Skeletal muscle cell (primary cell): ENCODE results near the gene STAMBPL1.
A peak's percentile ranks its signal among the peaks of the same experiment; 100 is the strongest.

Experiments
- DNase-seq: peaks from one replicate; pipeline ENCODE4 v3.0.0-alpha.2; 2010; ENCODE audit warnings: low read depth
- H3K4me3 ChIP-seq: 2 replicates; pipeline ENCODE4 v1.5.1; 2011; ENCODE audit warnings: low read depth, mild to moderate bottlenecking, control low read depth, low read length, moderate library complexity

The STAMBPL1 gene

DNA sequence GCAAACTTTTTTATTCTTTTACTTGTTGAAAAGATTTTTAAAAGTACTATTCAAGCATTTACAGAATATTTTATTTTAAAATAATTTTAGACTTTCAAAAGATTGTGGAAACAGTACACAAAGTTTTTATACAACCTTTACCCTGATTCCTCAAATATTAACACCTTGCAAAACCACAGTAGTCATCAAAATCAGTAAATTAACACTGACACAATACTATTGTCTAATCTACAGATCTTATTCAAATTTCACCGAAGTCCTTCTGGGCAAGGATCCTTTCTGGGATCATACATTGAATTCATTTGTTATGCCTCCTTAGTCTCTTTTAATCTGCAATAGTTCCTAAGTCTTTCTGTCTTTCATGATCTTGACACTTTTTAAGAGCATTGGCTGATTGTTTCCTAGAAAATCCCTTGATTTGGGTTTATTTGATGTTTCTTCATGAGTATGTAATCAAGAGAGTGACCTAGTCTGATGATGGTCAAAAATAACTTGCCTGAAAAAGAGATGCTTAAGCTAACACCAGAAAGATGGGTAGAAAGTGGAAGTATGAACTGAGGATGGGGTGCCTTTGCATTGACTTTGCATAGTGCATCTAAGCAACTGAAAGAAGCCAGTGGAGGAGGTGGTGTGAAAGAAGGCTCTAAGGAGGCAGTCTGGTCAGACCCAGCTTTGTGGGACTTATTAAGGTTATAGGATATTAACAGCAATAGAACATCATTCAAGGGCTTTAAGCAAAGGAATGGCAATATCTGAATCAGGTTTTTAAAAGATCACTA lies 9.7 kb downstream of the STAMBPL1 start:
- no peak for DNase-seq
- no peak overlapping the region for H3K4me3 ChIP-seq

DNA sequence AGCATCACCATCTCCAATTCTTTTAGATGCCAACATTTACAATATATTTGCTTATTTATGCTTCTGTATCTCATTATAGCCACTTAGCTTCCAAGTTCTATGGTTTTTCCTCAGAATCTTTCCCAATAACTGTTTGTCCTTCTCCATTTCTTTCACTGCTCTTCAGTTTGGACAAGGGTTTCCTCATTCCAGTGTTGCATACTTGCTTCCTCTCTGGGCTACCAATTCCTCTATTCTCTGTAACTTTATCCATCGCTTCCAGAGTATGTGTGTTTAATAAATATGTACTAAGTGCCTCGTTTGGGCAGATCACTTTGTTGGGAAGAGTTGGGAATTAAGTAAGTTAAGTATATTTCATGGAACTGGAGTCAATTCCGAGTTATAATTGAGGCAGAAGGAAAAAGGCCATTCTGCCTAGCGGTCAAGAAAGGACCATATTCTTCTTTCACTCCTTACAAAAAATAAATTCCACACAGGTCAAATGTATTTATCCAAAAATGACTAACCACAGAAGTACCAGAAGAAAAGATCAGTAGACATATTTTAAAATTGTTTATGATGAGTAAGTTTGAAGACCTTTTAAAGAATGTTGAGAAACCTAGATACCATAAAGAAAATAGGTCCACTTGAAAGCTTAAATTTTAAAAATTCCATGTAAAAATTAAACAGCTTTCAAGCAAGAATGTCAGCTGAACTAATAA lies 10.8 kb downstream of the STAMBPL1 start:
- DNase-seq, result no peak
- no peak overlapping the region for H3K4me3 ChIP-seq

DNA sequence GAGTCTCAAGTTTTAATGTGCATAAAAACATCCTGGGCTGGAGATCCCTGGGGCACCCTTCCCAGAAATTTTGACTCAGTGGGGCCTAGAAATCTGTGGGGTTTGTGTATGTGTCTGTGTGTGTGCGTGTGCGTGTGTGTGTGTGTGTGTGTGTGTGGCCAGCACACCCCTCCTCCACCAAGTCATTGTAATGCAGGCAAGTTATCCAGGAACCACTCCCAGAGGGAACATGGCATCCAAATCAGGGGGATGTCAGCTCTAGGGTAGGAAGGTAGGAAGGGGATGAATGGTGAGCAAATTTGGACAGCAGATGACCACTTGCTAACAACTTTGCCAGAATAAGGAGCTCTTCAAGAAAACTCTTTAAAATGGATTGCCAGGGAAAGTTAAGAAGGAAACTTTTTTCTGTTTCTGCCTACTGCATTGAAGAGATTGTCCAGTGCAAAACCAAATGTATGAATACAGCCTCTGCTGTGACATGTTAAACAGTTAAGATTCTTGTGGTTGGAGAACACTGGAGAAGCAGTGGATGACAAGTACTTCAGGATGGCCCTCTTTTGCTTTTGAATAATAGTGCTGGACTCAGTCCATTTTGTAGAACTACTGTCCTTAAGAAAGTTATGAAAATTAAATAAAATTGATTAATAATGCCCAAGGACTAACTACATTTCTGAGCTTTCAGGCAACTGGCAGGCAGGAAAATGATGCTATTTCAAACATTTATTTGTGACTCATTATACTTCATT lies 12.3 kb downstream of the STAMBPL1 start:
- no peak for DNase-seq
- H3K4me3 ChIP-seq, result no peak overlapping the region

DNA sequence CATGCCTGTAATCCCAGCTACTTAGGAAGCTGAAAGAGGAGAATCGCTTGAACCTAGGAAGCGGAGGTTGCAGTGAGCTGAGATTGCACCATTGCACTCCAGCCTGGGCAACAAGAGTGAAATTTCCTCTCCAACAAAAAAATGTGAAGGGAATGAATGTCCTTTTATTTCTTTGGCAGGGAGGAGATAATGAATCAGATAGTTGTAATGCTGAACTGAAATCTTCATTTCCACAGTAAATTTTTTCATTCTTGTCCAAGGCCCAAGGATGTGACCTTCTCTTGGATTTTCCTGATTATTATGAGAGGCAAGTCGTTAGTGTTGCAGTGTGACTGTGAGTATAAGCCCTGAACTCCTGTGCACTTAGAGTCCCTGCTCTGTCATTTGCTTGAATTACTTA lies 13.6 kb downstream of the STAMBPL1 start:
- no peak for DNase-seq
- H3K4me3 ChIP-seq, result no peak overlapping the region

DNA sequence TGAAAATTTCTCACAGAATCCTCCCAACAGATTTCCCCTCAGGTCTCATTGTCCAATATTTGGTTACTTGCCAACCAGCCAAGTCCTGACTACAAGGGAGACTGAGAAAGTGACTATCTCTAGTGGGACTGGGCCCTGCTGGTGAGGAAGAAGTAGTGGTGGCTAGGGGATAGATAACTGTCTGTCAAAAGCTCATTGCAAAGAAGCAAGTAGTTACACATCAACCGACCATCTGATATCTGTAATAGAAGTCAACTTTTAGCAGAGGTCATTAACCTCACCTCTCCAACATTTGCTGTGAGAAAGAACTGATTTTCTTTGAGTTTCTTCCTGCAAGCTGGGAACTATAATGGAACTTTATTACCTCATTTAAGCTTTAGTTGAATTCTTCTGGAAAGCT lies 15.2 kb downstream of the STAMBPL1 start:
- H3K4me3 ChIP-seq, result no peak overlapping the region
- DNase-seq, result no peak

DNA sequence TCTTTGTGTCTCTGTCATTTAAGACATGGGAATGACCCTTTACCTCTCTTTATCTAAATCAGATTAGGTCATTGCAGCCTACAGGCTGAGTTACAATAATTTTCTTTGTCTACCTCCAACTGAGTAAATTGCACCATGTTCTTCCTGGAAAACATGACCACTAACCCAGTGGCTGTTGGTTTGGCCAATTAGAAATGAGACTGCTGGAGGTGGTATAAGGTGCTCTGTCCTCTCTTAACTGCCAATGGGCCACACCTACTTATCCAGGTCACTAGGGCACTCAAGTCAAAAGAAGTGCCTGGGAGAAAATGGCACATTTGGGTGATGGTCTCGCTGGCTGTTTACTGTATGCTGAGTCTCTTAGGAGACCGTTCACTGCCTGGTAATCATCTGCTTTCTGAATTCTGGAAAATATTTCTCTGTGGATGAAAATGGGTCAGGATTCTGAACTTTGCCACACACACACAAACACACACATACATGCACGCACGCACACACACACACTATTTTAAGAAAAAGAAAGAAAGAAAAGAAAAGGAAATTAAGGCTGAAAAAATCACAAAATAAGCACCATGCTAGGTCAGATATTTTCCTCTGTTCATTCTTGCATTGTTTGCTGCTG lies 16.4 kb downstream of the STAMBPL1 start:
- H3K4me3 ChIP-seq, result no peak overlapping the region
- no peak for DNase-seq

DNA sequence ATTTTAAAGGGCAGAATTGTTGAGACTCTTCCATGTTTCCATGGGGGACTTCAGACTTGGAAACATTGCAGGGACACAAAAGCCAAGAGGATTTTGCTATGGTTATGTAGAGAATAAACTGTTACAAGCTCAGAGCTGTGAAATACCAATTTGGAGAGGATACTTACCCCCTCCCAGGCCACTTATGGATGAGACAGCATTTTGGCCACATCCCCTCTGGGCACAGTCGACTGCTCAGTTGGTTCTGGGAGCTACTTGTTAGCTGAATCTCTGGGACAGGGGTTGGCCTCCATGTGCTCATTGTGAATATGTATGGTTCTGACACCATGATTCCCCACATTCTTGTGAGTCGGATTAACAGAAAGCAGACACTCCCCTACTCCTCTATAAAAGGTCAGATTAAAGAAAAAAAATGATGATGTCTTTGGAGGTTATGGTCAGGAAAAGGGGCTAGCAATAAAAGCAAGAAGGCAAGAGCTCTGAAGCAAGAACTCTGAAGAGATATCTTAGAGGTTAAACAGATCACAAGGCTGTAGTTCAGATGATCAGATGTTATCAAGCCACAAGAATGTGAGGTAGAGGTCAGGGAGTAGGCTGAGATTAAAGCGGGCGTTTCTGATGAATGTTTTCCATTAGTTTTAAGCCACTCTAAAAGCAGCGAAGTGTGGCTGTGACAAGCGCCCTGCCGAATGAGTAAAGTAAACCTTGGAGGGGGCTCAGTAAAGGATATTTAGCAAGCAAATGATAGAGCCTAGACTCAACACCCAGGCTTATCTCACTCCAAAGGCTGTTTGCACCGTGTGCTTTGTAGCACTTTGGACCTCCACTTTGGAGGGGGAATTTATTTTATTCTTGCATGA lies 17.2 kb downstream of the STAMBPL1 start:
- no peak overlapping the region for H3K4me3 ChIP-seq

DNA sequence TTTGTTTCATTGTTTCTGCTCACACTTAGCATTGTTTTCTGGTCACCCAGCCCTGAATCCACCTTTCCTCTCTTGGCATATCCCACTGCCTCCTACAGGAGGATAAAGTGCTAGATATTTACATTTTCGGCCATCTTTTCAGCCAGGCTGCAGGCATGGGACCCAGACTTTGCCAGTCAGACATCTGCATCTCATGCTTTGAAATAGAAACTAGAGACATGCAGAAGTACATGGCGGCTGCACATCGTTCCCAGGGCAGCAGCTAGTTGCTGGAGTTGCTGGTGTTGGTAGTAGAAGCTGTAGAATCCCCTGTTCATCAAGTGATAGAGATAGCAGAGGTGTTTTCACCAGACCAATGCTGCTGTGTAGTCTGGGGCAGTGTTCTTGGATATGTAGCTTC lies 18.7 kb downstream of the STAMBPL1 start:
- no peak for DNase-seq
- no peak overlapping the region for H3K4me3 ChIP-seq

More for the DNA sequence above, 17.2 kb downstream of the STAMBPL1 start:
- DNase-seq, result no peak

DNA sequence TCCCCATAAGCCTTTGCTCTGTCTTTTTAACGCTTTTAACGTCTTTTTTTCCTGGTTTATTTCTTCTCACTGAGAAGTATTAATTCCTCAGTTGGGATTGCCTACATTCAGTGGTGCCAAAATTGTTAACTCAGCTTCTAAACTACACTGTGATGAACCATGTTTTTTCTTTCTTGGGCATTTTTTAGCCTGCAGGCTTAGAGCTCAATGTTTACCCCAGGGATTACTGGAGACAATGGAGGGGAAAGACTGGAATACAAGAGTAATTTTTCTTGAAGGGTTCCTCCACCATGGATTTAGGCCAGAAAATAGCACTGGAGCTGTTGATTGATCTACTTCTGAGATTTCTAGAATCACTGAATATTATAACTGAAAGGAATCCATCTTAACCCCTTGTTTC lies 19.8 kb downstream of the STAMBPL1 start:
- DNase-seq, result no peak
- H3K4me3 ChIP-seq, result no peak overlapping the region

DNA sequence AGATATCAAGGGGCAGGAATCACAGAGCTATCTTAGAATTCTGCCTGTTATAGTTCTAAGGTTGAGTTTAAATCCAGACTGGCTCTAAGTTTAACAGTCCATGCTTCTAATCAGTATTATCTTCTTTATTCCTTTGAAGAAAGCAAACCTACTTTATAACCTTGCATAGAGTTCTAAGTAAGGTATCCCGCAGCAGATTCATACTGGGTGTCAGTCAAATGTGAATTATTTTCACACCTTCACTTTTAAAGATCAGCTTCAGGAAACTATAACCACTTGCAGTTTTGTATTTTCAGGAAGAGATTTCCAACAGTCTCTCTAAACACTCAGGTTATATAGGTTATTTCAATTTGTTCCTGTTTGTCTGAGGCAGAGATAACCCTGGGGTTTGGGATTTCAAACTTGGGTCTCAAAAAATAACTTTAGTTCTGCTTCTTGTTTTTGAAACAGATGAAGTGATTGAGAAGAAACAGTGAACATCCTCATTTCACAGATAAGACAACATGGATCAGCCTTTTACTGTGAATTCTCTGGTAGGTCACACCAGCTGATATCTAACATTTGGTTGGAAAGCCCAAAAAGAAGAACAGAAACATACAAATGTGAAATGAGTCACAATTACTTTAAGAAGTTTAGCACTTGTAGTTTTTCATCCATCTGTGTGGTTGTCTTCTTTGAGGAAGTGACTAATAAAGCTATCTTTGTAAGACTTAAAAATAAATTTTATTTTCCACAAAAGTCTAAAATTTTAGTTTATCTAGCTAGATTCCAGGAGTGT lies 21.4 kb downstream of the STAMBPL1 start:
- no peak overlapping the region for H3K4me3 ChIP-seq
- no peak for DNase-seq

DNA sequence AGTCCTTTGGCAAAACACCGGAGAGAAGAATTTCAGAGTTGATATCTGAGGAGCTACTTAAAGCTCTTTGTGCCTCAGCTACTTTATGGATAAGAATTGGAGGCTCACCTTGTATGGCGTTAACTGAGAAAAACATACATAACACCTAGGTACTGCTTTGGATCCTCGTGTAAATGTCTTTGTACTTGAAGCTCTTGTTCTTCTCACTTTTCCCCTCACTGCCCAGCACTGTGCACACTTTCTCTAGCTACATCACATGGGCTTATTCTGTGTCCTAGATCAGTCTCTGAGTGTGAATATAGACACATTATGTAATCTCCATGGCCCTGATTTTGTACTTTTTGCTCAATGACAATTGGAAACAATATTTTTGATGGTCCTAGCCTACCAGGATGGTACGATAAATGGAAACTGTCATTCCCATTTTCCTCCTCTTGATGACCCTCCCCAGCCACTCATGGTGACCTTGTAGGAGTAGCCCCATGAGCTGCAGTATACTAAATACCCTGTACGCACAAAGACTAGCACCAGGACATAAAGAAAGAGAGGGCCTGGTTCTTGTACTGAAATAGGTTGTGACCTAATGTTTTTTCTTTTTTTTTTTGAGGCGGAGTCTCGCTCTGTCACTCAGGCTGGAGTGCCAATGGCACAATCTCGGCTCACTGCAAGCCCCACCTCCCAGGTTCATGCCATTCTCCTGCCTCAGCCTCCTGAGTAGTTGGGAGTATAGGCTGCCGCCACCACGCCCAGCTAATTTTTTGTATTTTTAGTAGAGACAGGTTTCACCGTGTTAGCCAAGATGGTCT lies 22.1 kb downstream of the STAMBPL1 start:
- no peak overlapping the region for H3K4me3 ChIP-seq
- DNase-seq, result no peak

DNA sequence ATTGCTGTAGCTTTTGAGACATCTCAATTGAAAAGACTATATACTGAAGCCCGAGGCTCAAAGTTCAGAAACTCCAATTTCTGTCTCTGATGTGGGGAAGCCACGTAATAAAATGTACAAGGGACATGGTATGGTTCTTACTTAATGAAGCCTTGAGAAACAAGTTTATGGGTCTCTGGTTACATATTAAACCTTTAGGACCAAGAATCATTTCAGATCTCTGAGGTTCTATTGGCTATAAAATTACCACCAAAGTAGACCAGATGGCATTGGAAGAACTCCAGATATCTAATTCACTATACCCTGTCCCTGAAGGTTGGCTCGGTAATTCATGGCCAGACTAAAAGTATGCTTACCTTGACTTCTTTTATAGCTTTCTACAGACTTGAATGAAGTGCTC lies 23.7 kb downstream of the STAMBPL1 start:
- H3K4me3 ChIP-seq, result no peak overlapping the region
- no peak for DNase-seq

DNA sequence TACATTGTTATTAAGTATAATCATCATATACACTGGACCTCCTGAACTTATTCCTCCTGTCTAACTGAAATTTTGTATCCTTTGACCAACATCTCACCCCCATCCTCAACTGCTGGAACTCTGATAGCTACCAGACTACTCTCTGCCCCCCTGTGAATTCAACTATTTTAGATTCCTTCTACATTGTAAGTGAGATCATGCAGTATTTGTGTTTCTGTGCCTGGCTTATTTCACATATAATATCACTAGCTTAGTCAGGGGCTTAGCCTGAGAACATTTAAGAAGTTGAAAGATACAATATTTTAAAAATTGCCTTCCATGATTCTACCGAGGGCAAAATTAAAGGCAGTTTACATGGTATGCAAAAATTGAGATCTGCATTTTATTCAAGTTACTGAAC lies 26.9 kb downstream of the STAMBPL1 start:
- H3K4me3 ChIP-seq, result no peak overlapping the region
- no peak for DNase-seq

DNA sequence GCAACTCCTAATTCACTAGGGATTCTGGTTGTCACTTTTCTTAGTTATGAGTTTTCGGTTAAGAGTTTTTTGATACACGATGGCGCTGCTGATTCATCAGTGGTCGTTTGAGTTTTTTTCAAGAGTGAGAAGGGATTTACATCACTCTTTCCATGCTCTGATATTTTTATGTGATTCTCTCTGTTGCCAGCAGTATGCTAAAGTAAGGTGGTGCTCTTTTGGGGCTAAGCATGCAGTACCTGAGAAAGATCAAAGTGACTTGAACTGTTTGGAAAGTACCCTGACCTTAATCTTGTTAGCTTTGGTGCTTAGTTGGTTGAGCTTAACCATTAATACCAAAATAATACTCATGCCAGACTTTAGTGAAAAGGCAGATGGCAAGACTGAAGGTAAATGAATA lies 28.1 kb downstream of the STAMBPL1 start:
- DNase-seq, result no peak
- no peak overlapping the region for H3K4me3 ChIP-seq

DNA sequence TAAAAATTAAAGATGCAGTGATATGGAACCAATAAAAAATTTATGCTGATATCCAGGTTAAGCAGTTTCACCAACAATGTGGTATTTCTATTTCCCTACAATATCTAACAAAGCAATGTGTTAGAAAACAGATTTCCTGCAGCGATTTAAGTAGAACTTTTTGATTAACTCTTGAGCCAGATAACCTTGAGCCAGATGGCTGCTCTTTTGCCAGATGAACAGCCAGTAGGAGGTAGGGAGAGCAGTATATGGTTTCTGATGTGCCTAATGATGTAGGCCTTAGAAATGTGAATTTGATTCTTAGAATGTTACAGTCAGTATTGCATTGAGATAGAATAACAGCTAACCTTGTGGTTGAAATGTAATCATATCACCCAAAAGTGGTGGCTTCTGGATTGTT lies 31.1 kb downstream of the STAMBPL1 start:
- no peak for DNase-seq

DNA sequence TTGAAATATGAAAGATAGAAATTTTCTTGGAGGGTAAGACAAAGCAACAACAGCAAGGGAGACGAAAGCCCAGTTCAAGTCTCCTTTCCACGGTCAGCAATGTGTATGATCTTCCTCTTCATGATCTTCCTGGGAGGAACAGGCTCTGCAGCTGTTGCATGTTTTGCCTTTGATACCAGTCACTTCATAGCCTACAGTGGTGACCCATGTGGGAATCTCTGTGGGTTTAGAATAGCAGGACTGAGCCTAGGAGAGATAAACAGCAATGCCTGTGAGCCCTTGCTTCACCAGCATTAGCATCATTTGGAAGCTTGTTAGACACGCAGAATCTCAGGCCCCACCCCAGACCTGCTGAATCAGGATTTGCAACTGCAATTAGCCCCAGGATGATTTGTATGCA lies 31.8 kb downstream of the STAMBPL1 start:
- no peak overlapping the region for H3K4me3 ChIP-seq
- no peak for DNase-seq

More for the DNA sequence above, 31.1 kb downstream of the STAMBPL1 start:
- H3K4me3 ChIP-seq, result no peak overlapping the region

DNA sequence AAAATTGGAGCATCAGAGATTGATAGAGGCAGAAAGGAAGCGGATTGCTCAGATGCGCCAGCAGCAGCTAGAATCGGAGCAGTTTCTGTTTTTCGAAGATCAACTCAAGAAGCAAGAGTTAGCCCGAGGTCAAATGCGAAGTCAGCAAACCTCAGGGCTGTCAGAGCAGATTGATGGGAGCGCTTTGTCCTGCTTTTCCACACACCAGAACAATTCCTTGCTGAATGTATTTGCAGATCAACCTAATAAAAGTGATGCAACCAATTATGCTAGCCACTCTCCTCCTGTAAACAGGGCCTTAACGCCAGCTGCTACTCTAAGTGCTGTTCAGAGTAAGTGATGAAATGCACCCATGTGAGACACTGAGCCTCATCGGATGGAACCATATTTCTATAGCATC lies 33.1 kb downstream of the STAMBPL1 start:
- no peak overlapping the region for H3K4me3 ChIP-seq
- DNase-seq, result peak; percentile 47

DNA sequence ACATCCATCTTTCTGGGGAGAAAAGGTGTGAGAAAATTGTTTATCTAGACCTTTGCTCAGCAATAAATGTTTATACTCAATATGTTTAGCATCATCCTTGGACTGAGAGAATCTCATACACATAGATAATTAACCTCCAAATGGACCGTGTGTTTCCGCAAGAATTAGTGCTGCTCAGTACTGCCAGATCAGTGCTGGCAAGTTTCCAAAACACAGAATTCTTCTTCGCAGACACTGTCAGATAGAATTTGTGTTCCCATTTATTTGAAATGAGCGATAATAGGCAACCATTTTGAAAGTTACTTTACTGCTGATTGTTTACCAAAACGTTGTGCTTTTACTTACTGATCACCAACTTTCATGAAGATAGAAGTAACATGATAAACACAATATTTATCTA lies 33.7 kb downstream of the STAMBPL1 start:
- no peak overlapping the region for H3K4me3 ChIP-seq
- no peak for DNase-seq
